ENCODE measurements around the gene KIF4A. TPM values are rescaled to one million over a fixed set of nuclear protein-coding genes. Genes with fewer than 3 reads are reported as not detected.
"Not testable (repeated sequence)": the region's sequence is repeated elsewhere in the genome, so short reads cannot be mapped to it uniquely, and the experiment has no call there.

KIF4A gene
- total and polyA plus RNA-seq, 2 of the 13 experiments (the other 11 are each of a cell fraction or from before 2014, with no cell fraction given), result 9.4 to 28.2 TPM

DNA sequence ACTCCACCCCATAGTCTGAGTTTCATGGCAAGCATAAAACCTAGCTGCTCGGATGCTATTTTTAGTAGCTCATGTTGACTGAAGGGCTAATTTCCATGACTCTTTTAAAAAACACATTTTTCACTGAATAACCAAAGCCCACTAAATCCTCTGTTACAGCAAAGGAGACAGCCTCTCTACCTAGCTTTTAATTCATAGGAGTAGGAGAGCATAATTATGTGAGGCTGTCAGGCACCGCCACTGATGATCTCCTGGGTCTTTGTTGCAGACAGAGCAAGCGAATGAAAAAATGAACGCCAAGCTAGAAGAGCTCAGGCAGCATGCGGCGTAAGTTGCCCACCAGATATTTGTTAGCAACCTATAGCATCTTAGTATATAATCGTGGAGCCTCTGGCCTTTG is 53.5 kb downstream of the KIF4A start:
- Histone ChIP-seq H2AFZ (ENCODE audit: low read length) (no peak overlapping the region), H3K9ac (ENCODE audit: insufficient read depth, low read depth, low read length) (no peak overlapping the region), H3K27ac (ENCODE audit: extremely low read length, insufficient read depth, low read length) (no peak overlapping the region), H3K79me2 (ENCODE audit: insufficient read depth, low read length) (no peaks in the 10 kb centered on the region), H3K4me3 (replicated peaks in 1 of 3; ENCODE audit: insufficient read depth in 1 of 3, low read depth in 2 of 3, low read length in 3 of 3) (no peak overlapping the region), H3K4me1 (ENCODE audit: insufficient read depth, low read length) (no peaks in the 10 kb centered on the region), H3K4me2 (ENCODE audit: low read depth, low read length) (no peak overlapping the region), H3K27me3 (ENCODE audit: control insufficient read depth in 1 of 2, insufficient read depth in 2 of 2, low read length in 2 of 2) (no peaks in the 10 kb centered on the region), H3K36me3 (replicated peaks in 1 of 2; ENCODE audit: control insufficient read depth in 1 of 2, insufficient read depth in 2 of 2, low read length in 2 of 2) (peaks cover 0 to 8% of the 10 kb centered on the region in 2 experiments; a peak in 2 of 5 replicates), H3K9me3 (ENCODE audit: low read length) (no peaks in the 10 kb centered on the region), H4K20me1 (ENCODE audit: insufficient read depth, low read length) (no peaks in the 10 kb centered on the region)
- DNase-seq (ENCODE audit: low spot score), result no peak
- no peak for FAIRE-seq
- no peak for ATAC-seq
- no peak for TF ChIP-seq MYNN (CRISPR knock-in tag; IDR thresholded peaks at IDR 0.05; ENCODE audit: low read depth)
- no peak for TF ChIP-seq THYN1 (CRISPR knock-in tag; IDR thresholded peaks at IDR 0.05; ENCODE audit: borderline replicate concordance, low read depth)
- TF ChIP-seq FOXA1 (IDR thresholded peaks at IDR 0.05), result no peak
- no peak for TF ChIP-seq FOXA1 (CRISPR knock-in tag; IDR thresholded peaks at IDR 0.05)
- no peak for TF ChIP-seq ATAD3A (CRISPR knock-in tag; IDR thresholded peaks at IDR 0.05)
- TF ChIP-seq ZNF333 (CRISPR knock-in tag; IDR thresholded peaks at IDR 0.05; ENCODE audit: borderline replicate concordance), result no peak
- 94% methylated on average over 6 of the region's 7 CpGs for WGBS (ENCODE audit: low lambda C conversion rate)
- POLR2A ChIA-PET, result no interaction called here
- in situ Hi-C loops (cut with HindIII; ENCODE audit: extremely low pct_ligation_motif_present, low pct_unique_long_range_greater_than_20kb) (no loop called here), intact Hi-C loops (cut with micrococcal nuclease; ENCODE audit: unreplicated experiment) (no loop called here)
- CTCF ChIA-PET (ENCODE audit: low intra/inter-chr PET ratio, low total read pairs), result no interaction called here
- no TSS peak for BruUV-seq (replicated peaks)

DNA sequence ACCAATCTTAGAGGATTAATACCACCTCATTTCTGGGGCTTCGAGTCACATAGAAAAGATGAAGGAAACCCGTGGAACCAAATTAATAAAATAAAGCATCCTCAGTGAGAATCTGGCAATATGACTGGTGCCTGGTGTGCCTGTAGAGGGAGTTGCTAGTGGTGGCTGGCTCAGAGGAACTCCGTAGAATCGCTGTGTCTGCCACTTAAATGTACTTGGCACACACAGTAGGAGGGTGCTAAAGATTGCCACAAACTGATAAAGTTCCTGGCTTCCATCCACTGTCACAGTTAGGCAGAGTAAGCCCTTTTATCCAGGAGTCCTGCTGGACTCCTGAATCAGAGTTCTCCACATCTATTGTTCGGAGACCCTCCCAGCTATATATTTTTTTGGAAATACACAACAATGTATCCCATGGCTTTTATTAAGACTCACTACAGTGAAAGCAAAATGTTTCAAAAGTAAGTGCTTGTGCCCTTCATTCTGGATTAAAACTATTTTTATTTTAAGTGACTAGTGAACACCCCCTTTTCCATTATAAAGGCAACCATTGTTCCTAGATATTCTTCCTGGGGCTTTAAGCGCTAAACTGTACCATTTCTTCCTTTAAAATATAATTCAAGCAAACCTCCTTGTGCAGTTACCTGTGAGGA is 56.6 kb downstream of the KIF4A start:
- no peaks in the 10 kb centered on the region for H3K4me1 ChIP-seq (ENCODE audit: insufficient read depth, low read length)

DNA sequence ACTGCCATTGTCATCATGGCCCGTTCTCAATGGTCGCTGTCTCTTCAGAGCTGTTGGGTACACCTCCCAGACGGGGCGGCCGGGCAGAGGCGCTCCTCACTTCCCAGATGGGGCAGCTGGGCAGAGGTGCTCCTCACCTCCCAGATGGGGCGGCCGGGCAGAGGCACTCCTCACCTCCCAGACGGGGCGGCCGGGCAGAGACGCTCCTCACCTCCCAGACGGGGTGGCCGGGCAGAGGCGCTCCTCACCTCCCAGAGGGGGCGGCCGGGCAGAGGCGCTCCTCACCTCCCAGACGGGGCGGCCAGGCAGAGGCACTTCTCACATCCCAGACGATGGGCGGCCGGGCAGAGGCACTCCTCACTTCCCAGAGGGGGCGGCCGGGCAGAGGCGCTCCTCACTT is 58.9 kb downstream of the KIF4A start:
- CTCF ChIA-PET (ENCODE audit: low intra/inter-chr PET ratio, low total read pairs); H4K20me1 ChIP-seq (ENCODE audit: insufficient read depth, low read length); in situ Hi-C loops (cut with HindIII; ENCODE audit: extremely low pct_ligation_motif_present, low pct_unique_long_range_greater_than_20kb); H3K27ac ChIP-seq (ENCODE audit: extremely low read length, insufficient read depth, low read length); H3K4me3 ChIP-seq (replicated peaks in 1 of 3; ENCODE audit: insufficient read depth in 1 of 3, low read depth in 2 of 3, low read length in 3 of 3); intact Hi-C loops (cut with micrococcal nuclease; ENCODE audit: unreplicated experiment); H3K27me3 ChIP-seq (ENCODE audit: control insufficient read depth in 1 of 2, insufficient read depth in 2 of 2, low read length in 2 of 2); POLR2A ChIA-PET; H3K79me2 ChIP-seq (ENCODE audit: insufficient read depth, low read length); H3K4me2 ChIP-seq (ENCODE audit: low read depth, low read length); H3K9ac ChIP-seq (ENCODE audit: insufficient read depth, low read depth, low read length); H3K4me1 ChIP-seq (ENCODE audit: insufficient read depth, low read length); FAIRE-seq; DNase-seq (ENCODE audit: low spot score); H3K9me3 ChIP-seq (ENCODE audit: low read length); BruUV-seq (replicated peaks); H3K36me3 ChIP-seq (replicated peaks in 1 of 2; ENCODE audit: control insufficient read depth in 1 of 2, insufficient read depth in 2 of 2, low read length in 2 of 2); H2AFZ ChIP-seq (ENCODE audit: low read length); ATAC-seq: not testable (repeated sequence)
- WGBS (ENCODE audit: low lambda C conversion rate), result 100% methylated on average over 2 of the region's 26 CpGs

More for the DNA sequence above, 56.6 kb downstream of the KIF4A start:
- TF ChIP-seq ZNF430 (CRISPR knock-in tag; IDR thresholded peaks at IDR 0.05) (no peak), KDM5B (CRISPR knock-in tag; IDR thresholded peaks at IDR 0.05; ENCODE audit: borderline replicate concordance) (no peak), POLR2G (IDR thresholded peaks at IDR 0.05; ENCODE audit: low read depth, low read length) (no peak), SIX1 (CRISPR knock-in tag; IDR thresholded peaks at IDR 0.05; ENCODE audit: borderline replicate concordance) (no peak), PCBP1 (IDR thresholded peaks at IDR 0.05; ENCODE audit: borderline replicate concordance, low read depth, low read length) (no peak), NFATC3 (CRISPR knock-in tag; IDR thresholded peaks at IDR 0.05) (no peak), ZNF264 (CRISPR knock-in tag; IDR thresholded peaks at IDR 0.05) (no peak), ZNF713 (CRISPR knock-in tag; IDR thresholded peaks at IDR 0.05) (no peak), NRL (CRISPR knock-in tag; IDR thresholded peaks at IDR 0.05; ENCODE audit: borderline replicate concordance) (no peak)
- Histone ChIP-seq H3K27me3 (ENCODE audit: control insufficient read depth in 1 of 2, insufficient read depth in 2 of 2, low read length in 2 of 2) (no peaks in the 10 kb centered on the region), H2AFZ (ENCODE audit: low read length) (no peak overlapping the region), H3K36me3 (replicated peaks in 1 of 2; ENCODE audit: control insufficient read depth in 1 of 2, insufficient read depth in 2 of 2, low read length in 2 of 2) (peaks cover 0 to 5% of the 10 kb centered on the region in 2 experiments; a peak in 2 of 5 replicates), H3K27ac (ENCODE audit: extremely low read length, insufficient read depth, low read length) (no peak overlapping the region), H4K20me1 (ENCODE audit: insufficient read depth, low read length) (no peaks in the 10 kb centered on the region), H3K9me3 (ENCODE audit: low read length) (no peaks in the 10 kb centered on the region), H3K79me2 (ENCODE audit: insufficient read depth, low read length) (no peaks in the 10 kb centered on the region), H3K9ac (ENCODE audit: insufficient read depth, low read depth, low read length) (no peak overlapping the region), H3K4me3 (replicated peaks in 1 of 3; ENCODE audit: insufficient read depth in 1 of 3, low read depth in 2 of 3, low read length in 3 of 3) (no peak overlapping the region), H3K4me2 (ENCODE audit: low read depth, low read length) (no peak overlapping the region)
- ATAC-seq, result no peak
- WGBS (ENCODE audit: low lambda C conversion rate), result 98% methylated on average over 3 of the region's 6 CpGs
- in situ Hi-C loops (cut with HindIII; ENCODE audit: extremely low pct_ligation_motif_present, low pct_unique_long_range_greater_than_20kb), result no loop called here
- POLR2A ChIA-PET, result no interaction called here
- BruUV-seq (replicated peaks), result no TSS peak
- intact Hi-C loops (cut with micrococcal nuclease; ENCODE audit: unreplicated experiment), result no loop called here
- DNase-seq (ENCODE audit: low spot score), result no peak
- FAIRE-seq, result no peak
- CTCF ChIA-PET (ENCODE audit: low intra/inter-chr PET ratio, low total read pairs), result no interaction called here

Measured in HepG2 (cell line).